HepG2 (cell line): ENCODE data around the gene ABCG1. TPM values are rescaled to one million over a fixed set of nuclear protein-coding genes. Genes with fewer than 3 reads are reported as not detected.

ENCODE experiments used
- ATAC-seq: fragments of 200-7000 bp; cut with Tn5 transposase; 3 replicates; pipeline ENCODE4 v1.9.1; 2020; ENCODE audit warnings: mild to moderate bottlenecking, moderate library complexity
- BruUV-seq: library from RNA; stranded (reverse); fragments of 400-500 nt; replicated peaks from 2 replicates; lab custom pipeline; 2021; lab: Mats Ljungman, UMichigan
- CTCF ChIA-PET: fragments of 300-600 bp; formaldehyde crosslinking; extraction: SDS; loops from one replicate; lab custom pipeline; 2021; ENCODE audit warnings: low total read pairs, inconsistent platforms, low intra/inter-chr PET ratio; lab: Yijun Ruan, JAX
- POLR2A ChIA-PET: fragments of 350-600 bp; sonication (Branson Sonifier 250); formaldehyde crosslinking; loops from one replicate; lab custom pipeline; 2020; ENCODE audit warnings: antibody characterized with exemption, inconsistent platforms; lab: Yijun Ruan, JAX
- DNase-seq: peaks from one replicate; pipeline ENCODE4 v3.0.0-alpha.2; 2015; ENCODE audit warnings: low spot score
- FAIRE-seq: peaks from 3 replicates; lab custom pipeline; 2011; peaks lifted over from hg19 to GRCh38; lab: Jason Lieb, UNC
- H2AFZ ChIP-seq: one replicate; pipeline ENCODE4 v1.6.1; 2011; ENCODE audit warnings: low read length, inconsistent platforms
- H3K27ac ChIP-seq: fragments of 300-600 bp; 3 replicates; pipeline ENCODE4 v1.8.0; 2011; ENCODE audit warnings: mixed run types, mild to moderate bottlenecking, mixed read lengths, low read length, inconsistent platforms; ENCODE audit not compliant: insufficient read depth; ENCODE audit errors: extremely low read length
- H3K27me3 ChIP-seq, 2 experiments: fragments of 200-600 bp in 1 of 2; 2 replicates in 1 of 2; 3 replicates in 1 of 2; pipeline versions ENCODE4 v1.6.0 to v1.8.0; 2011; ENCODE audit warnings: low read length in 2 of 2, mild to moderate bottlenecking in 2 of 2, moderate library complexity in 2 of 2, inconsistent platforms in 1 of 2; ENCODE audit not compliant: insufficient read depth in 2 of 2, control insufficient read depth in 1 of 2
- H3K36me3 ChIP-seq, 2 experiments: fragments of 200-600 bp in 1 of 2; replicated peaks in 1 of 2; 2 replicates in 1 of 2; 3 replicates in 1 of 2; pipeline versions ENCODE4 v1.5.1 to v1.8.0; 2011; ENCODE audit warnings: low read length in 2 of 2, inconsistent platforms in 1 of 2; ENCODE audit not compliant: insufficient read depth in 2 of 2, control insufficient read depth in 1 of 2
- H3K4me1 ChIP-seq: 2 replicates; pipeline ENCODE4 v1.5.1; 2012; ENCODE audit warnings: low read length, inconsistent platforms; ENCODE audit not compliant: insufficient read depth
- H3K4me2 ChIP-seq: 2 replicates; pipeline ENCODE4 v1.6.0; 2011; ENCODE audit warnings: low read depth, low read length, inconsistent platforms
- H3K4me3 ChIP-seq, 3 experiments: fragments of 200-600 bp in 1 of 3; sonication (generic), shearing (Covaris generic) in 1 of 3; replicated peaks in 1 of 3; 2 replicates each; pipeline ENCODE4 v1.5.1; 2011 to 2016; ENCODE audit warnings: low read length in 3 of 3, inconsistent platforms in 2 of 3, low read depth in 2 of 3, mild to moderate bottlenecking in 2 of 3, control low read depth in 1 of 3, mixed read lengths in 1 of 3; ENCODE audit not compliant: insufficient read depth in 1 of 3
- H3K79me2 ChIP-seq: one replicate; pipeline ENCODE4 v1.6.1; 2011; ENCODE audit warnings: low read length, inconsistent platforms; ENCODE audit not compliant: insufficient read depth
- H3K9ac ChIP-seq: 2 replicates; pipeline ENCODE4 v1.6.0; 2011; ENCODE audit warnings: mild to moderate bottlenecking, low read depth, low read length, inconsistent platforms; ENCODE audit not compliant: insufficient read depth
- H3K9me3 ChIP-seq: 2 replicates; pipeline ENCODE4 v1.5.1; 2012; ENCODE audit warnings: mild to moderate bottlenecking, low read length
- H4K20me1 ChIP-seq: 2 replicates; pipeline ENCODE4 v1.6.0; 2011; ENCODE audit warnings: inconsistent platforms, mild to moderate bottlenecking, low read length, moderate library complexity; ENCODE audit not compliant: insufficient read depth
- CREBL2 ChIP-seq: sonication (generic); formaldehyde crosslinking; IDR thresholded peaks from 2 replicates; pipeline ENCODE4 v1.8.1; 2023; ENCODE audit warnings: missing genetic modification reagents, mild to moderate bottlenecking, borderline replicate concordance
- HHEX ChIP-seq: IDR thresholded peaks from 2 replicates; pipeline ENCODE4 v1.6.1; 2016; ENCODE audit warnings: control low read depth
- HMG20B ChIP-seq: conservative IDR thresholded peaks from 2 replicates; pipeline ENCODE4 v1.6.1; 2016; ENCODE audit warnings: missing genetic modification reagents, missing compliant biosample characterization
- HOXA9 ChIP-seq: sonication (generic); formaldehyde crosslinking; IDR thresholded peaks from 2 replicates; pipeline ENCODE4 v1.8.1; 2022; ENCODE audit warnings: missing genetic modification reagents, mild to moderate bottlenecking, moderate library complexity, borderline replicate concordance
- NFATC3 ChIP-seq: sonication (generic); formaldehyde crosslinking; IDR thresholded peaks from 2 replicates; pipeline ENCODE4 v1.5.1; 2020; ENCODE audit warnings: mild to moderate bottlenecking, missing genetic modification reagents
- NFRKB ChIP-seq: fragments of 450-650 bp; IDR thresholded peaks from 2 replicates; pipeline ENCODE4 v1.6.1; 2017
- ZFP91 ChIP-seq: sonication (generic); formaldehyde crosslinking; IDR thresholded peaks from 2 replicates; pipeline ENCODE4 v1.9.0; 2022; ENCODE audit warnings: missing genetic modification reagents, mild to moderate bottlenecking, borderline replicate concordance
- ZNF382 ChIP-seq: sonication (generic); formaldehyde crosslinking; IDR thresholded peaks from 2 replicates; pipeline ENCODE4 v1.5.0; 2020; ENCODE audit warnings: missing genetic modification reagents, mild to moderate bottlenecking, borderline replicate concordance
- ZNF672 ChIP-seq: sonication (generic); formaldehyde crosslinking; IDR thresholded peaks from 2 replicates; pipeline ENCODE4 v1.8.1; 2022; ENCODE audit warnings: missing genetic modification reagents
- WGBS: methylation state at CpG from one replicate; pipeline ENCODE4 v1.1.6; 2017; ENCODE audit warnings: low lambda C conversion rate; 5-methylcytosine and 5-hydroxymethylcytosine counted together
- in situ Hi-C: cut with HindIII; loops from 2 replicates; pipeline ENCODE4 v1.10.0; 2017; ENCODE audit warnings: low pct_unique_long_range_greater_than_20kb; ENCODE audit not compliant: extremely low pct_ligation_motif_present
- intact Hi-C: fragments of 100-400 bp; cut with micrococcal nuclease; formaldehyde crosslinking; loops from one replicate; pipeline ENCODE4 v1.10.0; 2022; ENCODE audit not compliant: unreplicated experiment
- polyA plus RNA-seq, 8 experiments: library from polyadenylated mRNA; depleted of rRNA in 3 of 8; stranded (reverse) in 7 of 8; unstranded in 1 of 8; fragments of >200 nt; fragmentation: Illumina TruSeq in 4 of 8; extraction: Trizol in 4 of 8; gene quantifications; 2 replicates each; pipeline versions ENCODE4 v1.2.1 to v1.2.3, GENCODE V29; 2011 to 2016; ENCODE audit warnings: low read depth in 4 of 8, missing spikeins in 1 of 8, mixed read lengths in 1 of 8; ENCODE audit not compliant: insufficient read depth in 1 of 8
- total RNA-seq, 5 experiments: library from RNA; depleted of rRNA; stranded (reverse); fragments of >200 nt; fragmentation: Illumina TruSeq; extraction: Trizol; gene quantifications; 2 replicates each; pipeline ENCODE4 v1.2.3, GENCODE V29; 2016; ENCODE audit warnings: low read depth in 1 of 5
- TF ChIP-seq, protein P1 (sequence below): IDR thresholded peaks from 2 replicates; pipeline ENCODE4 v1.6.1; 2012; ENCODE audit warnings: inconsistent platforms
- TF ChIP-seq, protein P2 (sequence below): sonication (generic); formaldehyde crosslinking; IDR thresholded peaks from 2 replicates; pipeline ENCODE4 v1.4.0; 2020; ENCODE audit warnings: missing genetic modification reagents, mild to moderate bottlenecking, borderline replicate concordance

Gene ABCG1
- total and polyA plus RNA-seq, 2 of the 13 experiments (the other 11 are each of a cell fraction or from before 2014, with no cell fraction given) = 0.04 TPM; not detected in 1

DNA sequence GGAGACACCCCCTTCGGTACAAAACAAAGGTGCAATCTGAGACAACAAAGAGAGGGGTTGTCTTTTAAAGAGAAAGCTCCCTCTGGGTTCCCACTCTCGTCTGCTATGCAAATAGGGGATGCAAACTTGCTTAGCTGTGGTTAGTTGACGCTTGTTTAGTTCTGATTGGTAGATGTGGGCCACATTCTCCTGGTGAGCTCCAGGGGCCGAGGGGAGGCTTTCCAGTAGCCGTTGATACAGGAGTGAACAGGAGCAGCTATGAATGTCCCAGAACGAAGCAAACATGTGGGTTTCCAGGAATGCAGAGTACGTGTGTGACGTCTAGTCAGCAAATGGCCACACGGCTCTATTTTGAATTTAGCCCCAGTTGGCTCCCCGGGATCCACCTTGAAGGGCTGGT, 117.1 kb downstream of the ABCG1 start:
- in situ Hi-C loops = no loop called here
- H3K36me3 ChIP-seq = no peaks in the 10 kb centered on the region
- CTCF ChIA-PET = interaction anchor here (3.6 to 4.1 kb wide), 2 partner anchors 45 to 114 kb away, joined by 27 to 33 read pairs; no protein-coding TSS in a partner anchor
- no TSS peak for BruUV-seq
- FAIRE-seq (no peak), ATAC-seq (no peak), DNase-seq (peak; percentile 7)
- no peaks in the 10 kb centered on the region; a peak in 2 of 5 replicates for H3K27me3 ChIP-seq
- no peak overlapping the region for H2AFZ ChIP-seq
- H4K20me1 ChIP-seq = no peaks in the 10 kb centered on the region
- under 1% methylated on average over 8 of the region's 10 CpGs for WGBS
- peak overlapping the region; percentile 6; the same call in 1 of the 2 replicates for H3K4me2 ChIP-seq
- intact Hi-C loops = no loop called here
- H3K9me3 ChIP-seq = no peaks in the 10 kb centered on the region
- no peak overlapping the region for H3K27ac ChIP-seq
- H3K4me3 ChIP-seq = no peak overlapping the region
- H3K79me2 ChIP-seq = no peaks in the 10 kb centered on the region
- no peak overlapping the region for H3K9ac ChIP-seq
- POLR2A ChIA-PET = no interaction called here
- TF ChIP-seq, protein P1, sequence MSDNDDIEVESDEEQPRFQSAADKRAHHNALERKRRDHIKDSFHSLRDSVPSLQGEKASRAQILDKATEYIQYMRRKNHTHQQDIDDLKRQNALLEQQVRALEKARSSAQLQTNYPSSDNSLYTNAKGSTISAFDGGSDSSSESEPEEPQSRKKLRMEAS = 0 out of 2 replicates have a peak, but pooled peaks have one; percentile 16
- TF ChIP-seq NFRKB = no peak
- TF ChIP-seq ZFP91 (CRISPR knock-in tag) = no peak
- H3K4me1 ChIP-seq = peaks cover 25% of the 10 kb centered on the region

GRCh38 chr21:42337276-42337675, 118.3 kb downstream of the ABCG1 start:
- H3K9ac ChIP-seq = no peak overlapping the region
- peaks cover 21% of the 10 kb centered on the region for H3K4me1 ChIP-seq
- no peak for DNase-seq
- WGBS = 56% methylated on average over 4 of the region's 4 CpGs
- H4K20me1 ChIP-seq = no peaks in the 10 kb centered on the region
- no peak for FAIRE-seq
- no peaks in the 10 kb centered on the region; a peak in 2 of 5 replicates for H3K27me3 ChIP-seq
- no peaks in the 10 kb centered on the region for H3K9me3 ChIP-seq
- ChIA-PET CTCF (interaction anchor here (3.6 to 4.1 kb wide), 2 partner anchors 44 to 112 kb away, joined by 27 to 33 read pairs; no protein-coding TSS in a partner anchor), POLR2A (no interaction called here)
- no peaks in the 10 kb centered on the region for H3K36me3 ChIP-seq
- no peak for ATAC-seq
- no peak overlapping the region for H3K4me3 ChIP-seq
- intact Hi-C loops = no loop called here
- H3K79me2 ChIP-seq = no peaks in the 10 kb centered on the region
- BruUV-seq = no TSS peak
- H3K27ac ChIP-seq = no peak overlapping the region
- in situ Hi-C loops = no loop called here
- H3K4me2 ChIP-seq = no peak overlapping the region
- no peak overlapping the region for H2AFZ ChIP-seq
- no peak for TF ChIP-seq NFATC3 (CRISPR knock-in tag)
- no peak for TF ChIP-seq HOXA9 (CRISPR knock-in tag)
- no peak for TF ChIP-seq CREBL2 (CRISPR knock-in tag)
- no peak for TF ChIP-seq HMG20B
- TF ChIP-seq ZNF382 (CRISPR knock-in tag) = no peak
- TF ChIP-seq ZNF672 (CRISPR knock-in tag) = no peak
- TF ChIP-seq, protein P2, sequence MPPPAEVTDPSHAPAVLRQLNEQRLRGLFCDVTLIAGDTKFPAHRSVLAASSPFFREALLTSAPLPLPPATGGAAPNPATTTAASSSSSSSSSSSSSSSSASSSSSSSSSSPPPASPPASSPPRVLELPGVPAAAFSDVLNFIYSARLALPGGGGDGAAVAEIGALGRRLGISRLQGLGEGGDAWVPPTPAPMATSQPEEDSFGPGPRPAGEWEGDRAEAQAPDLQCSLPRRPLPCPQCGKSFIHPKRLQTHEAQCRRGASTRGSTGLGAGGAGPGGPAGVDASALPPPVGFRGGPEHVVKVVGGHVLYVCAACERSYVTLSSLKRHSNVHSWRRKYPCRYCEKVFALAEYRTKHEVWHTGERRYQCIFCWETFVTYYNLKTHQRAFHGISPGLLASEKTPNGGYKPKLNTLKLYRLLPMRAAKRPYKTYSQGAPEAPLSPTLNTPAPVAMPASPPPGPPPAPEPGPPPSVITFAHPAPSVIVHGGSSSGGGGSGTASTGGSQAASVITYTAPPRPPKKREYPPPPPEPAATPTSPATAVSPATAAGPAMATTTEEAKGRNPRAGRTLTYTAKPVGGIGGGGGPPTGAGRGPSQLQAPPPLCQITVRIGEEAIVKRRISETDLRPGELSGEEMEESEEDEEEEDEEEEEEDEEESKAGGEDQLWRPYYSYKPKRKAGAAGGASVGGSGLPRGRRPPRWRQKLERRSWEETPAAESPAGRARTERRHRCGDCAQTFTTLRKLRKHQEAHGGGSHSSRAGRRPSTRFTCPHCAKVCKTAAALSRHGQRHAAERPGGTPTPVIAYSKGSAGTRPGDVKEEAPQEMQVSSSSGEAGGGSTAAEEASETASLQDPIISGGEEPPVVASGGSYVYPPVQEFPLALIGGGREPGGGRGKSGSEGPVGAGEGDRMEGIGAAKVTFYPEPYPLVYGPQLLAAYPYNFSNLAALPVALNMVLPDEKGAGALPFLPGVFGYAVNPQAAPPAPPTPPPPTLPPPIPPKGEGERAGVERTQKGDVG (CRISPR knock-in tag) = no peak
- no peak for TF ChIP-seq HHEX (CRISPR knock-in tag)
